RPMI8226 (cell line): Measurements from ENCODE around the gene PPAT.
"Not testable (repeated sequence)": the region's sequence is repeated elsewhere in the genome, so short reads cannot be mapped to it uniquely, and the experiment has no call there.

Experiments
- DNase-seq: peaks from one replicate; pipeline ENCODE4 v3.0.0-alpha.2; 2015

Gene PPAT

DNA sequence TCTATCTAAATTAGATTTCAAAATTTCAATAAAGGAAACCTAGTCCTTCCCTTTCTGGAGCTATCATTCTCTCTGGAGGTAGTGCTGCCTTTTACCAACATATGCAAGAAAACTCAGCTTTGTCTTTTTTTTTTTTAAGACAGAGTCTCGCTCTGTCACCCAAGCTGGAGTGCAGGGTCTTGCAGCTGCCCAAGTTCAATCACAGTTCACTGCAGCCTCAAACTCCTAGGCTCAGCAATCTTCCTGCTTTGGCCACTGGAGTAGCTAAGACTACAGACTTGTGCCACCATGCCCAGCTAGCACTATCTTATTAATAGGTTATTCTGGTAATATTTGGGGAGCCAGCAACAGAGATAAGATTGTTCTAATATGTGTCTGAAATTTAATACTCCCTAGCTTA is 60.5 kb downstream of the PPAT start:
- DNase-seq: no peak

DNA sequence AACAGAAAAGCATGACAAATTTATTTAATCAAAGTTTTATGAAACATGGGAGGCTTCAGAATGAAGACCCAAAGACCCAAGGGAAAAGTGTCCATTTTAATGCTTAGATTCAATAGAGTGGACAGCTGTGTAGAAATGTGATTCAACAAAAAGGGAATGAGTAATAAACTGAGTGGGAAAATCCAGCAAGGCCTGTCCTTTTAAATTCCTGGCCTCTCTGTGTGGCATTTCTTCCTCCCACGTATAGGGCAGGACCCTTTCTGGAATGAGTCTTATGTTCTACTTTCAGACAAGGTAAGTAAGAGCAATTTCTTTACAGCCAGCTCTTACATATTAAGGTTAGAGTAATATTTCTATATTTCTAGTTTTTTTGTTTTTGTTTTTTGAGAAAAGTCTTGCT is 62.6 kb downstream of the PPAT start:
- DNase-seq: no peak

DNA sequence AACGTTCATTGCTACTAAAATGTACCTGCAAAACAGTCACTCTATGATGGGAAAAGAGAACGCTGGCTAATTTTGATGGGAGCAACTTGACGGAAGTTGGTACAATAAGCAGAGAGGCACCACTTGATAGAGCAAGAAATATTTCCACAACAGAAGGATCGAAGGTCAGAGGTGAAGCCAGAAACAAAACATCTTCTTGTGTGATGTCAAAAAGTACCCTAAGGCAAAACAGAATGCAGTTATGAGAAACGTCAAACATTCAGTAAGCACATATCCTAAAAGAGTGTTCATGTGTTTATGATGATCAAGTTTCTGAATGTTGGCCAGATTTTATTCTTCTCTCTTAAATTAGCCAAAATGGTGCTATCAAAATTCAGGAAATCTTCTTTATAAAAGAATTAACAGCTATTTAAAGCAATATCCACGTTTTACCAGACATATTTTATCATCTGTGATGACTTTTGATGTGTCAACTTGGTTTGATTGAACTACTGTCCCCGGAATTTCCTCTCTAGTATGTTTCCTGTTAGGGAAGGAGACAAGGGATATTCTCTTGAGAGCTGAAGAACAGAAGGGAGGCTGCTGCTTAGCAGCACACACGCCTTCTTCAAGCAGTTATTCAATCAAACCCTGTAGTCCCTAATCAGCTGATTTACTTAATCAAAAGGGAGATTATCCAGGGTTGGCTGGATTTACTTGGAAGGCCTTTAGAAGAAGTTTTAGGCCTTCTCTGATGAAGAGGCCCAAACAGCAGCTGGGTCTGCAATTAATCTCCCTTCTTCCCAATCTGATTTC is 63.8 kb downstream of the PPAT start:
- DNase-seq: no peak

DNA sequence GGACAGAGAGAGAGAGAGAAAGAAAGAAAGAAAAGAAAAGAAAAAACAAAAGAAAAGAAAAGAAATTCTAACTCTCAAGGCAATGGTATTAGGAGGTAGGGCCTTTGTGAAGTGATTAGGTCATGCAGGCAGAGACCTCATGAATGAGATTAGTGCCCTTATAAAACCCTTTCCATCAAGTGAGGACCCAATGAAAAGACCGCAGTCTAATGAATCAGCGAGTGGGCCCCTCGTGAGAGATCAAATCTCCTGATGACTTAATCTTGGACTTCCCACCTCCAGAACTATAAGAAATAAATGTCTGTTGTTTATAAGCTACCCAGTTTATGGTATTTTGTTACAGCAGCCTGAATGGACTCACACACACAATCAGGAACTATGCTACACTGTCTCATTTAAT is 65.0 kb downstream of the PPAT start:
- no peak for DNase-seq

DNA sequence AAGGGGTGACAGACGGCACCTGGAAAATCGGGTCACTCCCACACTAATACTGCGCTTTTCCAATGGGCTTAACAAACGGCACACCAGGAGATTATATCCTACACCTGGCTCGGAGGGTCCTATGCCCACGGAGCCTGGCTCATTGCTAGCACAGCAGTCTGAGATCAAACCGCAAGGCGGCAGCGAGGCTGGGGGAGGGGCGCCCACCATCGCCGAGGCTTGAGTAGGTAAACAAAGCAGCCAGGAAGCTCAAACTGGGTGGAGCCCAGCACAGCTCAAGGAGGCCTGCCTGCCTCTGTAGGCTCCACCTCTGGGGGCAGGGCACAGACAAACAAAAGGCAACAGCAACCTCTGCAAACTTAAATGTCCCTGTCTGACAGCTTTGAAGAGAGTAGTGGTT is 72.4 kb downstream of the PPAT start:
- DNase-seq: not testable (repeated sequence)

GRCh38 chr4:56360071-56360470 is 75.3 kb downstream of the PPAT start:
- DNase-seq: no peak

GRCh38 chr4:56356650-56357049 is 78.8 kb downstream of the PPAT start:
- no peak for DNase-seq

DNA sequence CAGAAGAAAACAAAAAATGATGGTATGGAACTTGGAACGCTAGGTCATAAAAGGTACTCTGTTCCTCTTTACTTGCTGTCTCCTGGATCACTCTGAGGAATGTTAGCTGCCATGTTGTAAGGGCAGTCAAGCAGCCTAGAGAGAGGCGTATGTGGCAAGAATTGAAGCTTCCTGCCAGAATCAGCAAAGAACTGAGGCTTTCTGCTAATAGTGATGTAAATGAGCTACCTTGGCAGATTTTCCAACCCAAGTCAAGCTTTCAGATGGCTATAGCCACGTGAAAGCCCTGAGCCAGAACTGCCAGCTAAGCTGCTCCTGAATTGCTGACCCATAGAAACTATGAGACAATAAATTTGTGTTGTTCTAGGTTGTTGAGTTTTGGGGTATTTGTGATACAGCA is 86.8 kb downstream of the PPAT start:
- peak; percentile 21 for DNase-seq

DNA sequence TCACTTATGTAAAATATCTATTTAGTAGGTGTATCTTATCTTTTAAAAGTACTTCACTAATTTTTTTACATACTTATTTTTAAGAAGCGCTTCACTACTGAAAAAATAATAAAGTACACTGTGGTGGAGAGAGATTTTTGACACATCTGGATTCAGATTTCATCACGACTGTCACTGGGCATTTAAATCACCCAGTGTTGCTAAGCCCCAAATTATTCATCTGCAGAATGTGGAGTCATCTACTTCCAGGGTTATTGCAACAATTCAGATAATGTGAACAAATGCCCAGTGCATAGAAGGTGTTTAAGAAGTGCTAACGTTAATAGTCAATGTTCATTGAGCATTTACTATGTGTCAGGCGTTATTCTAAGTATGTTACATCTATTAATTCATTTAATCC is 90.0 kb downstream of the PPAT start:
- DNase-seq: no peak
